GM12878 (cell line): ENCODE data around the gene ARGLU1.

Experiments used
- FOXM1 ChIP-seq: IDR thresholded peaks from 2 replicates; pipeline ENCODE4 v1.6.1; 2012; ENCODE audit warnings: low read depth, mild to moderate bottlenecking, inconsistent platforms, low read length, moderate library complexity
- POLR2A ChIP-seq: IDR thresholded peaks from 2 replicates; pipeline ENCODE4 v1.6.1; 2011; ENCODE audit warnings: low read depth, mild to moderate bottlenecking, low read length
- TF ChIP-seq, protein P1 (sequence below): fragments of 450-650 bp; formaldehyde crosslinking; IDR thresholded peaks from 2 replicates; pipeline ENCODE4 v1.4.0; 2022; ENCODE audit warnings: mild to moderate bottlenecking, moderate library complexity
- TF ChIP-seq, protein P2 (sequence below): IDR thresholded peaks from 2 replicates; pipeline ENCODE4 v1.6.1; 2012; ENCODE audit warnings: low read length, inconsistent platforms
- TF ChIP-seq, protein P3 (sequence below), 3 experiments: IDR thresholded peaks in 2 of 3; conservative IDR thresholded peaks in 1 of 3; 2 replicates each; pipeline ENCODE4 v1.5.1; 2011; ENCODE audit warnings: low read depth in 3 of 3, low read length in 3 of 3, mild to moderate bottlenecking in 3 of 3, control low read depth in 2 of 3, moderate library complexity in 2 of 3, inconsistent platforms in 1 of 3, mixed read lengths in 1 of 3; ENCODE audit not compliant: control insufficient read depth in 2 of 3, insufficient read depth in 1 of 3; ENCODE audit errors: extremely low read depth in 1 of 3

GRCh38 chr13:106494506-106494905 lies 73.4 kb downstream of the ARGLU1 start:
- no peak for TF ChIP-seq FOXM1
- TF ChIP-seq, protein P1, sequence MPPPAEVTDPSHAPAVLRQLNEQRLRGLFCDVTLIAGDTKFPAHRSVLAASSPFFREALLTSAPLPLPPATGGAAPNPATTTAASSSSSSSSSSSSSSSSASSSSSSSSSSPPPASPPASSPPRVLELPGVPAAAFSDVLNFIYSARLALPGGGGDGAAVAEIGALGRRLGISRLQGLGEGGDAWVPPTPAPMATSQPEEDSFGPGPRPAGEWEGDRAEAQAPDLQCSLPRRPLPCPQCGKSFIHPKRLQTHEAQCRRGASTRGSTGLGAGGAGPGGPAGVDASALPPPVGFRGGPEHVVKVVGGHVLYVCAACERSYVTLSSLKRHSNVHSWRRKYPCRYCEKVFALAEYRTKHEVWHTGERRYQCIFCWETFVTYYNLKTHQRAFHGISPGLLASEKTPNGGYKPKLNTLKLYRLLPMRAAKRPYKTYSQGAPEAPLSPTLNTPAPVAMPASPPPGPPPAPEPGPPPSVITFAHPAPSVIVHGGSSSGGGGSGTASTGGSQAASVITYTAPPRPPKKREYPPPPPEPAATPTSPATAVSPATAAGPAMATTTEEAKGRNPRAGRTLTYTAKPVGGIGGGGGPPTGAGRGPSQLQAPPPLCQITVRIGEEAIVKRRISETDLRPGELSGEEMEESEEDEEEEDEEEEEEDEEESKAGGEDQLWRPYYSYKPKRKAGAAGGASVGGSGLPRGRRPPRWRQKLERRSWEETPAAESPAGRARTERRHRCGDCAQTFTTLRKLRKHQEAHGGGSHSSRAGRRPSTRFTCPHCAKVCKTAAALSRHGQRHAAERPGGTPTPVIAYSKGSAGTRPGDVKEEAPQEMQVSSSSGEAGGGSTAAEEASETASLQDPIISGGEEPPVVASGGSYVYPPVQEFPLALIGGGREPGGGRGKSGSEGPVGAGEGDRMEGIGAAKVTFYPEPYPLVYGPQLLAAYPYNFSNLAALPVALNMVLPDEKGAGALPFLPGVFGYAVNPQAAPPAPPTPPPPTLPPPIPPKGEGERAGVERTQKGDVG = no peak
- TF ChIP-seq, protein P2, sequence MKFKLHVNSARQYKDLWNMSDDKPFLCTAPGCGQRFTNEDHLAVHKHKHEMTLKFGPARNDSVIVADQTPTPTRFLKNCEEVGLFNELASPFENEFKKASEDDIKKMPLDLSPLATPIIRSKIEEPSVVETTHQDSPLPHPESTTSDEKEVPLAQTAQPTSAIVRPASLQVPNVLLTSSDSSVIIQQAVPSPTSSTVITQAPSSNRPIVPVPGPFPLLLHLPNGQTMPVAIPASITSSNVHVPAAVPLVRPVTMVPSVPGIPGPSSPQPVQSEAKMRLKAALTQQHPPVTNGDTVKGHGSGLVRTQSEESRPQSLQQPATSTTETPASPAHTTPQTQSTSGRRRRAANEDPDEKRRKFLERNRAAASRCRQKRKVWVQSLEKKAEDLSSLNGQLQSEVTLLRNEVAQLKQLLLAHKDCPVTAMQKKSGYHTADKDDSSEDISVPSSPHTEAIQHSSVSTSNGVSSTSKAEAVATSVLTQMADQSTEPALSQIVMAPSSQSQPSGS = no peak
- TF ChIP-seq POLR2A = no peak
- TF ChIP-seq, protein P3, sequence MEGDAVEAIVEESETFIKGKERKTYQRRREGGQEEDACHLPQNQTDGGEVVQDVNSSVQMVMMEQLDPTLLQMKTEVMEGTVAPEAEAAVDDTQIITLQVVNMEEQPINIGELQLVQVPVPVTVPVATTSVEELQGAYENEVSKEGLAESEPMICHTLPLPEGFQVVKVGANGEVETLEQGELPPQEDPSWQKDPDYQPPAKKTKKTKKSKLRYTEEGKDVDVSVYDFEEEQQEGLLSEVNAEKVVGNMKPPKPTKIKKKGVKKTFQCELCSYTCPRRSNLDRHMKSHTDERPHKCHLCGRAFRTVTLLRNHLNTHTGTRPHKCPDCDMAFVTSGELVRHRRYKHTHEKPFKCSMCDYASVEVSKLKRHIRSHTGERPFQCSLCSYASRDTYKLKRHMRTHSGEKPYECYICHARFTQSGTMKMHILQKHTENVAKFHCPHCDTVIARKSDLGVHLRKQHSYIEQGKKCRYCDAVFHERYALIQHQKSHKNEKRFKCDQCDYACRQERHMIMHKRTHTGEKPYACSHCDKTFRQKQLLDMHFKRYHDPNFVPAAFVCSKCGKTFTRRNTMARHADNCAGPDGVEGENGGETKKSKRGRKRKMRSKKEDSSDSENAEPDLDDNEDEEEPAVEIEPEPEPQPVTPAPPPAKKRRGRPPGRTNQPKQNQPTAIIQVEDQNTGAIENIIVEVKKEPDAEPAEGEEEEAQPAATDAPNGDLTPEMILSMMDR (IDR thresholded peaks at IDR 0.05 in 2 of 3, conservative IDR thresholded peaks at IDR 0.05 in 1 of 3; ENCODE audit: control insufficient read depth in 2 of 3, extremely low read depth in 1 of 3, insufficient read depth in 1 of 3, low read depth in 3 of 3, low read length in 3 of 3) = no peak
